Fibroblast of pulmonary artery (primary cell): ENCODE data around the gene CDH15.

ENCODE experiments used
- DNase-seq: peaks from one replicate; pipeline ENCODE4 v3.0.0-alpha.2; 2010; ENCODE audit warnings: low read depth
- H3K4me3 ChIP-seq: replicated peaks from 2 replicates; pipeline ENCODE4 v1.5.1; 2011; ENCODE audit warnings: low read depth, mild to moderate bottlenecking, control low read depth, low read length, moderate library complexity
- TF ChIP-seq, protein P1 (sequence below): IDR thresholded peaks from 2 replicates; pipeline ENCODE4 v1.5.1; 2011; ENCODE audit warnings: mild to moderate bottlenecking, control low read depth, low read length, inconsistent platforms; ENCODE audit errors: missing control alignments

CDH15 gene

DNA sequence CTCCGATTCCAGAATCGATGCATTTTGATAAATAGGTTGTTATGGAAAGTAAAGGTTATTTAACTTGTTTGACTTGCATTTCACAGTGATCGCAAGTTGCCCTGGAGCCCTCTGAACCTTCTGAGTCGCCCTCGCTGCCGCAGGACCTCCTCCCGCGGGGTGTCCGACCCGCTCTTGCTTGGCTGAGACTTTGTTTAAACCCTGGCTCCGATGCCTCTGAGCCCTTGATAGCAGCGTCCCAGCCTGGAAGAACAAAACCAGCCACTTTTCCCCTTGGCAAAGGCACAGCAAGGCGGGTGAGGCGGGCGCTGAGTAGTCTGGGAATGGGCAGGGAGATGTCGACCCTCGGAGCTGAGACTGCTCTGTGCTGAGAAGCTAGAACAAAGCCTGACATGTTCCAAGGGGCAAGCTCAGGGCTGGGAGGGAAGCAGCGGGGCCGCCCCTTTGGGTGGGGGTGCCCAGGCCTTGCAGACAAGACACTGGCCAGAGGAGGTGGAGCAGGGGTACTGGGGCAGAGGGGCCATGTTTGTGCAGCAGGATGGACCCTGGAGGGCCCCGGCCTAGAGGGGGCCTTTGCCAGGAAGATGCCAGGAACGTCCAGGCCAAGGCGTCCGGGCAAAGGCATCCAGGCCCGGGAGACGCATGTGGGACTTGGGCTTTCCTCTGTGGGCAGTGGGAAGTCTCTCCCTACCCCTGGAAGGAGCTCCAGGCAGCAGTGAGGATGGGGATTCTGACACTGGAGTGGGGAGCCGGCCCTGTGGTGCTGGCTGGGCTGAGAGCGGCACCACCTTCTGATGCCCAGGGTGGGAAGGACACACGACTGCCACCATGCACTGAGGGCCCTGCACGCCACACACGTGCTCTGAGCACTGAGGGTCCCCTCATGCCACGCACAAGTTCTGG is 30.3 kb upstream of the CDH15 start:
- no peak for DNase-seq
- TF ChIP-seq, protein P1, sequence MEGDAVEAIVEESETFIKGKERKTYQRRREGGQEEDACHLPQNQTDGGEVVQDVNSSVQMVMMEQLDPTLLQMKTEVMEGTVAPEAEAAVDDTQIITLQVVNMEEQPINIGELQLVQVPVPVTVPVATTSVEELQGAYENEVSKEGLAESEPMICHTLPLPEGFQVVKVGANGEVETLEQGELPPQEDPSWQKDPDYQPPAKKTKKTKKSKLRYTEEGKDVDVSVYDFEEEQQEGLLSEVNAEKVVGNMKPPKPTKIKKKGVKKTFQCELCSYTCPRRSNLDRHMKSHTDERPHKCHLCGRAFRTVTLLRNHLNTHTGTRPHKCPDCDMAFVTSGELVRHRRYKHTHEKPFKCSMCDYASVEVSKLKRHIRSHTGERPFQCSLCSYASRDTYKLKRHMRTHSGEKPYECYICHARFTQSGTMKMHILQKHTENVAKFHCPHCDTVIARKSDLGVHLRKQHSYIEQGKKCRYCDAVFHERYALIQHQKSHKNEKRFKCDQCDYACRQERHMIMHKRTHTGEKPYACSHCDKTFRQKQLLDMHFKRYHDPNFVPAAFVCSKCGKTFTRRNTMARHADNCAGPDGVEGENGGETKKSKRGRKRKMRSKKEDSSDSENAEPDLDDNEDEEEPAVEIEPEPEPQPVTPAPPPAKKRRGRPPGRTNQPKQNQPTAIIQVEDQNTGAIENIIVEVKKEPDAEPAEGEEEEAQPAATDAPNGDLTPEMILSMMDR = no peak
- no peak overlapping the region for H3K4me3 ChIP-seq

DNA sequence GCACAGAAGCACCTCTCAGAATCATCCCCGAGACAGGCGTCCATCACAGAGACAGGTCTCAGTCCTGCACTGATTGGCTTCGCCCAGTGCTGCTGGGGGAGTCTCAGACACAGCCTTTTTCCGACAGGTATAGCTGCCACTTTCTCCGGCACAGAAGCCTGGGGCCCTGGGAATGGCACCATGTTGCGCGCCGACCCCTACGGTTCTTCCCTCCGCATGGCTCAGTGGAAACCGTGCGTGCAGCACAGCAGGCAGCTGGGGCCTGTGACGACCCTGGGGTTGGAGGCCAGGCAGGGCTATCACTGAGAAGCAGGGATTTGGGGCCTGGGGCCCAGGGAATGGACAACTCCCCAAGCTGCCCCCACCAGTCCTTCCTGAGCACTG is 29.7 kb upstream of the CDH15 start:
- no peak for DNase-seq
- TF ChIP-seq, protein P1 = no peak
- H3K4me3 ChIP-seq = no peak overlapping the region

DNA sequence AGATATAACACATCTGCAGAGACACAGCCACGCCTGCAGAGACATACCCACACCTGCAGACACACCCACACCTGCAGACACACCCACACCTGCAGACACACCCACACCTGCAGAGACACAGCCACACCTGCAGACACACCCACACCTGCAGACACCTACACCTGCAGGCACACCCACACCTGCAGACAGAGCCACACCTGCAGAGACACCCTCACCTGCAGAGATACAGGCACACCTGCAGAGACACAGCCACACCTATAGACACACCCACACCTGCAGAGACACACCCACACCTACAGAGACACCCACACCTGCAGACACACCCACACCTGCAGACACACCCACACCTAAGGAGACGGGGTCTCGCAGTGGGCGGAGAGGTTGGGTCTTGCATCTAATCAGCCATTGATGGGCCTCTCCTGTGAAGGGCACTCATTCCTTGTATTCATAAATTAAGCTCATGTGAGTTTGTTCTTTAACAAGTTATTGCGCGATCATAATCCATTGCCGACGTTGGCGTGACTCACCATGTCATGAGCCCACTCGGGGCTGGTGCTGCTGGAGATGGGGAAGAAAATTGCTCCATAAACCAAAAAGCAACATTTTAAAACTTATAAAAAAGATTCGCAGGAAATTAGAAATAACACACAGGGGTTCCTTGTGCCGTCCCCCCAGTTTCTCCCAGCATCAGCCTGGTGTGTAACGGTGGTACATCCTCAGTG is 28.9 kb upstream of the CDH15 start:
- TF ChIP-seq, protein P1 = no peak
- H3K4me3 ChIP-seq = no peak overlapping the region
- peak; percentile 16 for DNase-seq

DNA sequence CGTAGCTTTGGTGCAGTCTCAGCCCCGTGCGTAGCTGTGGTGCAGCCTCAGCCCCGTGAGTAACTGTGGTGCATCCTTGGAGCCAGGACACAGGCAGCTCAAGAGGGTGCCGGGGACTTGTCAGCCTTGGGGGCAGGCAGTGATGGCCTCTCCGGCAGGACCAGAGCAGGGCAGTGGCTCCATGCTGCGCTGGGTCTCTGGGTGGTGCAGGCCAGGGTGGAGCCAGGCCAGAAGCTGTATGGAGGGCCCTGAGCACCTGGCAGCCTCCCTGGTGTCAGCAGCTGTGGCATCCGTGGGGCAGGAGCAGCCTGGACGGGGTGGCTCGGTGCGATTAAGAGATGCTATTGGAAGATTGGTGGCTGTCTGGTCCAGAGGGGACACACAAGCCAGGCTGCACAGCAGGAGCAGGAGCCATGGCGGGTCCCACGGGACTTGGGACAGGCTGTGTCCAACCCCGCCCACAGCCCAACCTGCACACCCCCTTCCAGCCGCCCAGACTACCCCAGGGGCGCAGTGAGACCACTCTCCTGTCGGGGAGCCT is 28.3 kb upstream of the CDH15 start:
- TF ChIP-seq, protein P1 = no peak
- H3K4me3 ChIP-seq = no peak overlapping the region
- DNase-seq = no peak

DNA sequence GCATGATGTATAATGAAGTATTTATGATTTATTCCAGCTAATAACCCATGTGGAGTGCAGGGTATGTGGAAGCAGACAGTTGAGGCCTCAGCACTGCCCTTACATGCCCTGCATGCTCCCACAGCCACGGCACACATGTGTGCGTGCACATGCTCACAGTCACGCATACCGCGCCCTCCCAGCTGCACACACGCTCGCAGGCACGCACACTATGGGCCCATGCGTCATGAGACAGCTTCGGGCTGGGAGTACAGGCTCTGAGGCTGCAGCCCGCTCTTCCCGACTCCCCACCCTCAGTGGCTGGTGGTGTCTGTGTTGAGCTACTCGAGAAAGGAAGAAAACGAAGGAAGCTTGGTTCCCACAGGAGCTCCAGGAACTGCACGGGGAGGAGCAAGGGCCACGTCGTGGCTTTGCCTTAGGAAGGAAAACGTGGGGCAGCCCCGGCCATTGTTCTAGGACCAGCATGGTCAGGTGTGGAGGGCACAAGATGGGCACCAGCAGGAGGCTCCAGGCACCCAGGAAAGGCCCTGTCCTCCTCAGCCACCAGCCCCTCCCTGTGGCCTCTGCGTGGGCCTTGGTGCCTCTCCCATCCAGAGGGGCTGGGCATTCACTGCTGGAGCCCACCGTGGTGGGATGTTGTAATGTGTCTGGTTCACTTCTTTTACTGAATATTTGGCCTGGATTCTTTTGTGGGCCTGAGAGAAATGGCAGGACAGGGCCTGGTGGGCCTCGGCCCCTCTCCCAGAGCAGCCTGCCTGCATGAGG is 27.5 kb upstream of the CDH15 start:
- no peak for DNase-seq
- H3K4me3 ChIP-seq = no peak overlapping the region
- TF ChIP-seq, protein P1 = no peak

DNA sequence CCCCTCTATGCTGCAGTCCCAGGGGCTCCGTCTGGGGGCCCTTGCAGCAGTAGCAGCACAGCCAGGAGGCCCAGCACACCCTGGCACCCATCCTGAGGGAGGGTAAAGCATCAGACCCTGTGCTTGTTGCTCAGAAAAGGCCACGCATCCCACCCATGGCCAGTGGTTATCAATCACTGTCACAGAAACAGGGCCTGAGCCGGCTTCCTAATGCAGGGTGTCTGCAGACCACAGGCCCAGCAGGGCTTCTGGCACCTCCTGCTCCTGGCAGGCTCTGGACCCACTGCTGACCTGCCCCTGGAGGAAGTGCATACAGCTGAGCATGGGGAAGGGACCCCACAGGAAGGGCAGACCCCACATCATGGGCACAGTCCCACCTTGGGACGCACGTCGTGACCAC is 26.9 kb upstream of the CDH15 start:
- no peak for DNase-seq
- TF ChIP-seq, protein P1 = no peak
- H3K4me3 ChIP-seq = no peak overlapping the region
